GM18861 (cell line): ENCODE data around the gene WDR45.
A peak's percentile ranks its signal among the peaks of the same experiment; 100 is the strongest.

Experiments used
- ATAC-seq: cut with Tn5 transposase; IDR thresholded peaks from one replicate; pipeline ENCODE4 v1.9.1; 2021; ENCODE audit not compliant: unreplicated experiment

WDR45 gene

GRCh38 chrX:49053223-49054072 lies 26.2 kb downstream of the WDR45 start:
- no peak for ATAC-seq

GRCh38 chrX:49043987-49044281 lies 35.8 kb downstream of the WDR45 start:
- no peak for ATAC-seq

GRCh38 chrX:49043220-49043986 lies 36.3 kb downstream of the WDR45 start, which contains the start of gene TFE3:
Gene TFE3, minus strand, starts transcription at chrX:49043357. Its CDS starts 131 bp downstream, at chrX:49043226.
- ATAC-seq: peak; percentile 87

- no peak for ATAC-seq
Observed at GRCh38 chrX:49042581-49043219, 37.0 kb downstream of the WDR45 start.

- no peak for ATAC-seq
Observed at GRCh38 chrX:49041744-49042580, 37.7 kb downstream of the WDR45 start.

- ATAC-seq: no peak
Observed at GRCh38 chrX:49040376-49040955, 39.2 kb downstream of the WDR45 start.

- ATAC-seq: no peak
Observed at GRCh38 chrX:49039598-49040375, 39.9 kb downstream of the WDR45 start.

GRCh38 chrX:49037883-49038475 lies 41.7 kb downstream of the WDR45 start:
- ATAC-seq: no peak

- no peak for ATAC-seq
Observed at GRCh38 chrX:49030283-49030682, 49.4 kb downstream of the WDR45 start.

GRCh38 chrX:49029876-49030275 lies 49.8 kb downstream of the WDR45 start:
- no peak for ATAC-seq
